Activated T-helper 1 cell treated with anti-CD3 and anti-CD28 coated beads, Interleukin-2, amount 50 U/mL, for 16 hours (primary cell): ENCODE results near the gene CIAPIN1.

Experiments
- DNase-seq, 2 donors: peaks; one replicate each; pipeline ENCODE4 v3.0.0-alpha.2; 2020; ENCODE audit warnings: low read depth in 1 of 2, low spot score in 1 of 2

Gene CIAPIN1

DNA sequence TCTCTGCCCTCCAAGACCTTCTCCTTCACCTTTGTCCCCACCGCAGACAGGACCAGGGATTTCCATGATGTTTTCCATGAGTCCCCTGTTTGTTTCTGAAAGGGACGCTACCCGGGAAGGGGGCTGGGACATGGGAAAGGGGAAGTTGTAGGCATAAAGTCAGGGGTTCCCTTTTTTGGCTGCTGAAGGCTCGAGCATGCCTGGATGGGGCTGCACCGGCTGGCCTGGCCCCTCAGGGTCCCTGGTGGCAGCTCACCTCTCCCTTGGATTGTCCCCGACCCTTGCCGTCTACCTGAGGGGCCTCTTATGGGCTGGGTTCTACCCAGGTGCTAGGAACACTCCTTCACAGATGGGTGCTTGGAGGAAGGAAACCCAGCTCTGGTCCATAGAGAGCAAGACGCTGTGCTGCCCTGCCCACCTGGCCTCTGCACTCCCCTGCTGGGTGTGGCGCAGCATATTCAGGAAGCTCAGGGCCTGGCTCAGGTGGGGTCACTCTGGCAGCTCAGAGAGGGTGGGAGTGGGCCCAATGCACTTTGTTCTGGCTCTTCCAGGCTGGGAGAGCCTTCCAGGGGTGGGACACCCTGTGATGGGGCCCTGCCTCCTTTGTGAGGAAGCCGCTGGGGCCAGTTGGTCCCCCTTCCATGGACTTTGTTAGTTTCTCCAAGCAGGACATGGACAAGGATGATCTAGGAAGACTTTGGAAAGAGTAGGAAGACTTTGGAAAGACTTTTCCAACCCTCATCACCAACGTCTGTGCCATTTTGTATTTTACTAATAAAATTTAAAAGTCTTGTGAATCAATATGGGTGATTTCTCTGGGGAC is 62.7 kb downstream of the CIAPIN1 start:
- DNase-seq = no peak

DNA sequence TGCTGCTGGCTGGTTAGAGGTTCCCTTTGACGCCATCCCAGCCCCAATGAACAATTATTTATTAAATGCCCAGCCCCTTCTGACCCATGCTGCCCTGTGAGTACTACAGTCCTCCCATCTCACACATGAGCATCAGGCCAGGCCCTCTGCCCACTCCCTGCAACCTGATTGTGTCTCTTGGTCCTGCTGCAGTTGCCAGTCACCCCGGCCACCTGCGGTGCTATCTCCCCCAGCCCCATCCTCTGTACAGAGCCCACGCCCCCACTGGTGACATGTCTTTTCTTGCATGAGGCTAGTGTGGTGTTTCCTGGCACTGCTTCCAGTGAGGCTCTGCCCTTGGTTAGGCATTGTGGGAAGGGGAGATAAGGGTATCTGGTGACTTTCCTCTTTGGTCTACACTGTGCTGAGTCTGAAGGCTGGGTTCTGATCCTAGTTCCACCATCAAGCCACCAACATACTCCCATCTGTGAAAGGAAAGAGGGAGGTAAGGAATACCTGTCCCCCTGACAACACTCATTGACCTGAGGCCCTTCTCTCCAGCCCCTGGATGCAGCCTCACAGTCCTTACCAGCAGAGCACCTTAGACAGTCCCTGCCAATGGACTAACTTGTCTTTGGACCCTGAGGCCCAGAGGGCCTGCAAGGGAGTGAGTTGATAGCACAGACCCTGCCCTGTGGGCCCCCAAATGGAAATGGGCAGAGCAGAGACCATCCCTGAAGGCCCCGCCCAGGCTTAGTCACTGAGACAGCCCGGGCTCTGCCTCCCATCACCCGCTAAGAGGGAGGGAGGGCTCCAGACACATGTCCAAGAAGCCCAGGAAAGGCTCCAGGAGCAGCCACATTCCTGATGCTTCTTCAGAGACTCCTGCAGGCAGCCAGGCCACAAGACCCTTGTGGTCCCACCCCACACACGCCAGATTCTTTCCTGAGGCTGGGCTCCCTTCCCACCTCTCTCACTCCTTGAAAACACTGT is 63.6 kb downstream of the CIAPIN1 start:
- no peak for DNase-seq

- DNase-seq = no peak
Measured at GRCh38 chr16:57382535-57383275, 64.5 kb downstream of the CIAPIN1 start.

DNA sequence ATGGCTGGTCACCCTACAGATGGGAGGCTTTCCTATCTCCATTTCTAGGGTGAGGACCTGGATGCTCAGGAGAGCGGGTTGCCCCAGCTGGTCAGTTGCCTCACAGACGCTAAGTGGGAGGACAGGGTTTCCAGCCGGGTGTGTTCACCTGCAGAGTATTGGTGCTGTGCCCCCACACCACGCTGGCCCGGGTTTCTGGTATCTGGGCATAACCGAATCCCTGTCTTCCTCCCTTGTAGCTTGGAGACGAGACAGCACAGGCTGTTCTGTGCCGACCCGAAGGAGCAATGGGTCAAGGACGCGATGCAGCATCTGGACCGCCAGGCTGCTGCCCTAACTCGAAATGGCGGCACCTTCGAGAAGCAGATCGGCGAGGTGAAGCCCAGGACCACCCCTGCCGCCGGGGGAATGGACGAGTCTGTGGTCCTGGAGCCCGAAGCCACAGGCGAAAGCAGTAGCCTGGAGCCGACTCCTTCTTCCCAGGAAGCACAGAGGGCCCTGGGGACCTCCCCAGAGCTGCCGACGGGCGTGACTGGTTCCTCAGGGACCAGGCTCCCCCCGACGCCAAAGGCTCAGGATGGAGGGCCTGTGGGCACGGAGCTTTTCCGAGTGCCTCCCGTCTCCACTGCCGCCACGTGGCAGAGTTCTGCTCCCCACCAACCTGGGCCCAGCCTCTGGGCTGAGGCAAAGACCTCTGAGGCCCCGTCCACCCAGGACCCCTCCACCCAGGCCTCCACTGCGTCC is 65.2 kb downstream of the CIAPIN1 start:
- DNase-seq = no peak

DNA sequence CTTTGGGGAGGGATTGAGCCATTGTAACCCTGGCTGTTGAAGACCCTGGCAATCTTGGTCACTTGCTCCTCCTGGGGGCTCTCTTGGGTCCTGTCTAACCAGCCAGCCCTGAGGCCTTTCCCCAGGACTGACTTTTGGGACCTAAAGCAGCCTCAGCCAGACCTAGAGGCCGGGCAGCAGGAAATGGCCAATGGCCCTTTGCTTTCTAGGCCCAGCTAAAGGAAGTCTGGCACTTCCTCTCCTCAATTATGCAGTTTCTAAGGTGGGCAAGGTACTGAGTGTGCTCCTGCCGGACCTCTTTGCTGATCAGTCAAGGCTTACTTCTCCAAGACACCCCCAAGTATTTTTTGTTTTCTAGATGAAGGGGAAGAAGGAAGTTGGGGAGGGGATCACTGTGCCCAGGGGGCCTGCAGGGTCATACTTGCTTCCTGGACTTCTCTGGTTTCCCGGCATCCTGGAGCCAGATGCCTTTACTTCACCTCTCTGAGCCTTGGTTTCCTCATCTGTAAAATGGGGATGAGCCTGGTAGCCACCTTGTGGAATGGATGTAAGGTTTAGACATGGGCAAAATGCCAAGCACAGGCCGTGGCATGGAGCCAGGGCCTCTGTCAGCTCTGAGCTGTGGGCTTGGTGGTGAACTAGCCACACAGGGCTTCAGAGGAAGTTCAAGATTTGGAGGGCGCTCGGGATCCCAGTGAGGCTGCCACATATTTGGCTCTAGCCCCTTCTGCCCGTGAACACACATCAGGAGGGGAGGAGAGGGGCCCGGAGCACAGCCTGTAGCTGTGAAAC is 66.3 kb downstream of the CIAPIN1 start:
- no peak for DNase-seq

DNA sequence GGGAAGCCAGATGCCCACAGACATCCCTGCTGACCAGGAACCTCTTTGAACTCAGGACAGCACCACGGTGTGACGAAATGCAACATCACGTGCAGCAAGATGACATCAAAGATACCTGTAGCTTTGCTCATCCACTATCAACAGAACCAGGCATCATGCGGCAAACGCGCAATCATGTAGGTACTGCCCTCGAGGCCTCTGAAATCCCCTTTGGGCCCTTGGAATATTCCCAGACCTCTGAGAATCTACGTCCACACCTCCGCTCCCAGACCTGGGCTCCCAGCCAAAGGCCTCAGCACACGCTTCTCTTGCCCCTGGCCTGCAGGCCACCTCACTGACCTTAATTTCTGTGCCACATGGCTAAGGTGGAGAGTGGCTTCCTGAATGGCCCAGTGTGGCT is 67.6 kb downstream of the CIAPIN1 start:
- no peak for DNase-seq
